ENCODE measurements around the gene TMEM273. TPM values are rescaled to one million over a fixed set of nuclear protein-coding genes. Genes with fewer than 3 reads are reported as not detected.

TMEM273 gene
- total RNA-seq, 1 donor from 2014 or later = 82.3 TPM

DNA sequence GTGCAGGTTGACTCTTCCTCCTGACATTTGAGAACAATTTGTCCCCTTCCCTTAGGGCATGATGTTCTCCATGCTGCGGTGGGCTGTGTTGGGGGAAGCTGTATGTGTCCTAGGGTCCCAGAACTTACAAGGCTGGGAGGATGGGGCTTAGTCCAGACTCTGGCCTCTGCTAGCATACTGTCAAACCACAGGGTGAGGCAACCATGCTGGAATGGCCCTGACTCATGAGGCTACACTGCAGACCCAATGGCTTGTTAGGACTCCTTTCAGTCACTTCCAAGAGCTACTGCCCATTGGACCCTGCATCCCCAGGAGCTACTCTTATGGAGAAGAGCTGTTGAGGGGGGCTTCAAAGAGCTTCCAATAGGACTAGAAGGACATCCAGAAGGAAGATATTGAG is 34.2 kb downstream of the TMEM273 start:
- intact Hi-C loops (cut with DNase I) = no loop called here
- Histone ChIP-seq H3K4me3 (no peak overlapping the region), H3K27ac (no peak overlapping the region), H3K36me3 (no peaks in the 10 kb centered on the region), H3K4me1 (no peaks in the 10 kb centered on the region), H3K27me3 (no peaks in the 10 kb centered on the region), H3K9me3 (no peaks in the 10 kb centered on the region)
- peak in 1 of 2 donors; percentile 50 for DNase-seq (ENCODE audit: low spot score in 2 of 2)
- TF ChIP-seq, protein P1, sequence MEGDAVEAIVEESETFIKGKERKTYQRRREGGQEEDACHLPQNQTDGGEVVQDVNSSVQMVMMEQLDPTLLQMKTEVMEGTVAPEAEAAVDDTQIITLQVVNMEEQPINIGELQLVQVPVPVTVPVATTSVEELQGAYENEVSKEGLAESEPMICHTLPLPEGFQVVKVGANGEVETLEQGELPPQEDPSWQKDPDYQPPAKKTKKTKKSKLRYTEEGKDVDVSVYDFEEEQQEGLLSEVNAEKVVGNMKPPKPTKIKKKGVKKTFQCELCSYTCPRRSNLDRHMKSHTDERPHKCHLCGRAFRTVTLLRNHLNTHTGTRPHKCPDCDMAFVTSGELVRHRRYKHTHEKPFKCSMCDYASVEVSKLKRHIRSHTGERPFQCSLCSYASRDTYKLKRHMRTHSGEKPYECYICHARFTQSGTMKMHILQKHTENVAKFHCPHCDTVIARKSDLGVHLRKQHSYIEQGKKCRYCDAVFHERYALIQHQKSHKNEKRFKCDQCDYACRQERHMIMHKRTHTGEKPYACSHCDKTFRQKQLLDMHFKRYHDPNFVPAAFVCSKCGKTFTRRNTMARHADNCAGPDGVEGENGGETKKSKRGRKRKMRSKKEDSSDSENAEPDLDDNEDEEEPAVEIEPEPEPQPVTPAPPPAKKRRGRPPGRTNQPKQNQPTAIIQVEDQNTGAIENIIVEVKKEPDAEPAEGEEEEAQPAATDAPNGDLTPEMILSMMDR (IDR thresholded peaks at IDR 0.05) = no peak

DNA sequence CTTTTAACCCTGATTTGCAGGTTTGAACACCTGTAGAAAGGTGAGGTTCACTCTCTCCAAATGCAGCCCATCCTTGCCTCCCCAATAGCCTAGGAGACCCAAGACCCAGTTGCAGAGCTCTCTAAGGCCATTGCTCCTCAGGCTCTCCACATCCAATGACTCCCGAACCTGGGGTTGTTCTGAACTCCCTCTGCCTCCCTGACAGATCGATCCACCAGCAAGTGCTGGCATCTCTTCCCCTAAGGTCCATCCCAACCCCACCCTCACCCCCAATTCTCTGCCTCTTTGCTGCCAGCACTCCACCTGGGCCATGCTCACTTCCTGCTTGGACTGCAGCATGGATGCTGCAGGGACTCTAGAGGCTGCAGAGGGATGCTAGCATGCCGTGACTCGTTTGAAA is 35.1 kb downstream of the TMEM273 start:
- Histone ChIP-seq H3K4me1 (no peaks in the 10 kb centered on the region), H3K36me3 (no peaks in the 10 kb centered on the region), H3K9me3 (no peaks in the 10 kb centered on the region), H3K27me3 (no peaks in the 10 kb centered on the region), H3K27ac (no peak overlapping the region), H3K4me3 (no peak overlapping the region)
- intact Hi-C loops (cut with DNase I) = no loop called here
- DNase-seq (ENCODE audit: low spot score in 2 of 2) = peak in 1 of 2 donors; percentile 46
- TF ChIP-seq, protein P1 (IDR thresholded peaks at IDR 0.05) = no peak

DNA sequence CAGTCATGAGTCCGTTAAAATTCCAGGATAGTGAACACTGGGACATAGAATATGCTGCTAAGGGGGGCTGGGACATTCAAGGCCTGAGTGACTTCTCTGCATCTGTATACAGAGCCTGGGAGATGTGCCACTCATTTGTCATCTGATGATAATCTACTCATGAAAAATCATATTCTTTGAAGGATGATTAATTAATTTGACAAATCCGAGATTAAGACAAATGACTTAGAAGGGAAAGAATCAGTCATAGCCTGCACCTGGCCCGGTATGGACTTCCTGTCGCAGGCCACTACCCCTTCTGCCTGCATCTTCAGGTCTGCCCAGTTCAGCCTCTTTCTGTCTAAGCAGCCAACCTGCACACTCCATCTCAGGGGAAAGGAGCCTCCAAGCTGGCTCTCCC is 35.5 kb downstream of the TMEM273 start:
- H3K36me3 ChIP-seq = no peaks in the 10 kb centered on the region
- intact Hi-C loops (cut with DNase I) = no loop called here
- H3K4me1 ChIP-seq = no peaks in the 10 kb centered on the region
- TF ChIP-seq, protein P1 (IDR thresholded peaks at IDR 0.05) = no peak
- no peak for DNase-seq (ENCODE audit: low spot score in 2 of 2)
- peaks cover 0 to 3% of the 10 kb centered on the region in 2 donors for H3K9me3 ChIP-seq
- H3K27ac ChIP-seq = no peak overlapping the region
- H3K4me3 ChIP-seq = no peak overlapping the region
- no peaks in the 10 kb centered on the region for H3K27me3 ChIP-seq

DNA sequence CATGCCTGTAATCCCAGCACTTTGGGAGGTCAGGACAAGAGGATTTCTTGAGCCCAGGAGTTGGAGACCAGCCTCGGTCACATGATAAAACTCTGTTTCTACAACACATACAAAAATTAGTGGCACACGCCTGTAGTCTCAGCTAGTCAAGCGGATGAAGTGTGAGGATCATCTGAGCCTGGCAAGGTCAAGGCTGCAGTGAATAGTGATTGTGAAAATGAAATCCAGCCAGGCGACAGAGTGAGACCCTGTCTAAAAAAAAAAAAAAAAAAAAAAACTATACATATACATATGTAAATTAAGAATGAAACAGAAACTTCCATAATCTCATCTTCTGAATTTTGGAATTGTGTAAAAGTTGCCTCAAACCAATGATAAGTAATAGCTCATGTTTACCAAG is 36.2 kb downstream of the TMEM273 start:
- no peak overlapping the region for H3K4me3 ChIP-seq
- TF ChIP-seq, protein P1 (IDR thresholded peaks at IDR 0.05) = no peak
- no peaks in the 10 kb centered on the region for H3K4me1 ChIP-seq

DNA sequence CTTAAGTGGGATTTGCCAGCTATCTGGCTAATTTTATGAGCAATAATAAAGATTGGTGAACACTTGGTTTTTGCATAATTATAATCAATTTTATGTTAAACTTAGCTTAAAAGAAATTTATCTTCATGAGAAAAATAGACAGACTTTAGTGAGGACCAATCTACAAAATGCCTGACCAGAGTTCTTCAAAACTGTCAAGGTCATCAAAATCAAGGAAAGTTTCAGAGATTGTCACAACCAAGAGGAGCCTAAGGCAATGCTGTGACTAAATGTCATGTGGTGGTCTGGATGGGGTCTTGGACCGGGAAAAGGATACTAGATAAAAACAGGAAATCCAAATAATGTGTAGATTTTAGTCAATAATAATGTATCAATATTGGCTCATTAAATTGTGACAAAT is 36.7 kb downstream of the TMEM273 start:
- no peak overlapping the region for H3K27ac ChIP-seq
- no peak overlapping the region for H3K4me3 ChIP-seq
- no peak for DNase-seq (ENCODE audit: low spot score in 2 of 2)
- TF ChIP-seq, protein P1 (IDR thresholded peaks at IDR 0.05) = no peak
- intact Hi-C loops (cut with DNase I) = no loop called here
- no peaks in the 10 kb centered on the region for H3K4me1 ChIP-seq
- H3K27me3 ChIP-seq = no peaks in the 10 kb centered on the region
- H3K9me3 ChIP-seq = peaks cover 0 to 12% of the 10 kb centered on the region in 2 donors
- H3K36me3 ChIP-seq = no peaks in the 10 kb centered on the region

More for the DNA sequence above, 36.2 kb downstream of the TMEM273 start:
- Histone ChIP-seq H3K27me3 (no peaks in the 10 kb centered on the region), H3K36me3 (no peaks in the 10 kb centered on the region), H3K27ac (no peak overlapping the region), H3K9me3 (peaks cover 0 to 10% of the 10 kb centered on the region in 2 donors)
- intact Hi-C loops (cut with DNase I) = no loop called here
- DNase-seq (ENCODE audit: low spot score in 2 of 2) = no peak

DNA sequence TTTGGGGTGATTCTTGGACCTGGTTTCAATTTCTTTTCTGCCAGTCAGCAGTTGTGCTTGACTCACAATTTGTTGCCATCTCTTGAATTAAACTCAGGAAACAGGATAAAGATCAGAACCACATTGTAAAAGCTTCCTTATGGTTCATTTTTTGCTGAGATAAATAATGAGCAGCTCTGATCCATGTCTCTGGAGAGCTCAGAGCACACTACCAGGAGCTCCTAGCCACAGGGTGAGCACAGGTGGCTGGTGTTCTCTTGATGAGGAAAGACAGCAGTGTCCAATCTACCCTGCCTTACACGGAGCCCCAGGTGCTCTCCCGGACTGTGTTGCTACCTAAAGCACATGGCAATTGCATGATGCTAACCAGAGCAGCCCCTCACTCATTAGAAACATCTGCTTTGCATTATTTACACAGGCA is 37.2 kb downstream of the TMEM273 start:
- H3K4me1 ChIP-seq = no peaks in the 10 kb centered on the region
- TF ChIP-seq, protein P1 (IDR thresholded peaks at IDR 0.05) = no peak
- no peaks in the 10 kb centered on the region for H3K36me3 ChIP-seq
- peaks cover 0 to 12% of the 10 kb centered on the region in 2 donors for H3K9me3 ChIP-seq
- H3K27ac ChIP-seq = no peak overlapping the region
- no peak overlapping the region for H3K4me3 ChIP-seq
- intact Hi-C loops (cut with DNase I) = no loop called here
- no peaks in the 10 kb centered on the region for H3K27me3 ChIP-seq
- no peak for DNase-seq (ENCODE audit: low spot score in 2 of 2)
